MM.1S (cell line): ENCODE results near the gene TGFB1.

Experiments used
- DNase-seq: peaks from one replicate; pipeline ENCODE4 v3.0.0-alpha.2; 2015
- H2AFZ ChIP-seq: fragments of 300-600 bp; sonication (generic); 2 replicates; pipeline ENCODE4 v1.6.0; 2016; ENCODE audit warnings: antibody characterized with exemption, low read length
- H3F3A ChIP-seq: fragments of 300-600 bp; sonication (generic); 2 replicates; pipeline ENCODE4 v1.6.1; 2016; ENCODE audit warnings: mild to moderate bottlenecking, antibody characterized with exemption, low read length, moderate library complexity, mixed read lengths; ENCODE audit not compliant: insufficient read depth
- H3K27ac ChIP-seq: fragments of 300-600 bp; sonication (generic); 2 replicates; pipeline ENCODE4 v1.5.1; 2016; ENCODE audit warnings: mild to moderate bottlenecking, low read length
- H3K27me3 ChIP-seq: fragments of 300-600 bp; sonication (generic); replicated peaks from 2 replicates; pipeline ENCODE4 v1.6.0; 2016; ENCODE audit warnings: low read length; ENCODE audit not compliant: insufficient read depth
- H3K36me3 ChIP-seq: fragments of 300-600 bp; sonication (generic); replicated peaks from 2 replicates; pipeline ENCODE4 v1.6.1; 2016; ENCODE audit warnings: mild to moderate bottlenecking, low read length, mixed read lengths; ENCODE audit not compliant: insufficient read depth
- H3K4me1 ChIP-seq: fragments of 300-600 bp; sonication (generic); 2 replicates; pipeline ENCODE4 v1.6.1; 2016; ENCODE audit warnings: low read length, mixed read lengths
- H3K4me2 ChIP-seq: fragments of 300-600 bp; sonication (generic); 2 replicates; pipeline ENCODE4 v1.6.0; 2016; ENCODE audit warnings: low read depth, low read length
- H3K4me3 ChIP-seq: fragments of 300-600 bp; sonication (generic); 2 replicates; pipeline ENCODE4 v1.5.1; 2016; ENCODE audit warnings: low read length, mixed read lengths
- H3K79me2 ChIP-seq: fragments of 300-600 bp; sonication (generic); 2 replicates; pipeline ENCODE4 v1.6.1; 2016; ENCODE audit warnings: mixed run types, low read length, mixed read lengths
- H3K9ac ChIP-seq: fragments of 300-600 bp; sonication (generic); 2 replicates; pipeline ENCODE4 v1.6.1; 2016; ENCODE audit warnings: low read length, mixed read lengths
- H3K9me2 ChIP-seq: fragments of 300-600 bp; sonication (generic); replicated peaks from 2 replicates; pipeline ENCODE4 v1.6.1; 2016; ENCODE audit warnings: mild to moderate bottlenecking, low read length, mixed read lengths; ENCODE audit not compliant: insufficient read depth
- H3K9me3 ChIP-seq: fragments of 300-600 bp; sonication (generic); replicated peaks from 2 replicates; pipeline ENCODE4 v1.6.1; 2016; ENCODE audit warnings: mild to moderate bottlenecking, low read length, mixed read lengths; ENCODE audit not compliant: insufficient read depth
- H4K20me1 ChIP-seq: fragments of 300-600 bp; sonication (generic); 2 replicates; pipeline ENCODE4 v1.6.1; 2016; ENCODE audit warnings: mild to moderate bottlenecking, low read length, moderate library complexity, mixed read lengths; ENCODE audit not compliant: insufficient read depth
- CTCF ChIP-seq: fragments of 300-600 bp; sonication (generic); IDR thresholded peaks from 2 replicates; pipeline ENCODE4 v1.5.1; 2016; ENCODE audit warnings: antibody characterized with exemption, low read length, mixed read lengths
- EZH2 ChIP-seq: fragments of 300-600 bp; sonication (generic); optimal IDR thresholded peaks from 2 replicates; pipeline ENCODE3; 2017; ENCODE audit warnings: low read depth, mild to moderate bottlenecking, antibody characterized with exemption, low read length, mixed read lengths
- EZH2phosphoT487 ChIP-seq: fragments of 300-600 bp; sonication (generic); IDR thresholded peaks from 2 replicates; pipeline ENCODE4 v1.6.1; 2018; ENCODE audit warnings: antibody characterized with exemption, low read length

TGFB1 gene

GRCh38 chr19:41327076-41327575 lies 26.6 kb downstream of the TGFB1 start:
- H3K36me3 ChIP-seq, result no peaks in the 10 kb centered on the region
- no peaks in the 10 kb centered on the region for H3K9me3 ChIP-seq
- peaks cover 28% of the 10 kb centered on the region for H3F3A ChIP-seq
- peak overlapping the region; percentile 60 for H3K4me3 ChIP-seq
- peak overlapping the region; percentile 75 for H3K27ac ChIP-seq
- TF ChIP-seq CTCF, result no peak
- TF ChIP-seq EZH2phosphoT487, result no peak
- TF ChIP-seq EZH2, result no peak
- no peaks in the 10 kb centered on the region for H3K9me2 ChIP-seq
- peak overlapping the region; percentile 32 for H2AFZ ChIP-seq
- H3K9ac ChIP-seq, result peak overlapping the region; percentile 73
- H3K27me3 ChIP-seq, result no peaks in the 10 kb centered on the region
- peak overlapping the region; percentile 93 for H3K4me2 ChIP-seq
- DNase-seq, result peak; percentile 37
- H3K79me2 ChIP-seq, result peaks cover 3% of the 10 kb centered on the region; the same call in 1 of the 2 replicates
- no peaks in the 10 kb centered on the region for H4K20me1 ChIP-seq
- H3K4me1 ChIP-seq, result peaks cover 18% of the 10 kb centered on the region

- peaks cover 18% of the 10 kb centered on the region for H3K4me1 ChIP-seq
- H3F3A ChIP-seq, result peaks cover 28% of the 10 kb centered on the region
- H2AFZ ChIP-seq, result no peak overlapping the region
- no peak for TF ChIP-seq EZH2phosphoT487
- TF ChIP-seq CTCF, result no peak
- no peak for TF ChIP-seq EZH2
- H3K9ac ChIP-seq, result no peak overlapping the region
- no peak overlapping the region for H3K27ac ChIP-seq
- H3K79me2 ChIP-seq, result peaks cover 3% of the 10 kb centered on the region; the same call in 1 of the 2 replicates
- no peaks in the 10 kb centered on the region for H3K27me3 ChIP-seq
- DNase-seq, result no peak
- no peak overlapping the region for H3K4me3 ChIP-seq
- H3K4me2 ChIP-seq, result no peak overlapping the region; the same call in 1 of the 2 replicates
- H3K9me2 ChIP-seq, result no peaks in the 10 kb centered on the region
- no peaks in the 10 kb centered on the region for H3K36me3 ChIP-seq
- H3K9me3 ChIP-seq, result no peaks in the 10 kb centered on the region
- no peaks in the 10 kb centered on the region for H4K20me1 ChIP-seq
These were observed 27.6 kb downstream of the TGFB1 start for GRCh38 chr19:41325947-41326706.

GRCh38 chr19:41325640-41325946 lies 28.1 kb downstream of the TGFB1 start:
- no peak overlapping the region for H3K4me2 ChIP-seq
- H3K27ac ChIP-seq, result no peak overlapping the region
- H2AFZ ChIP-seq, result no peak overlapping the region
- TF ChIP-seq EZH2phosphoT487 (no peak), EZH2 (no peak), CTCF (no peak)
- H3F3A ChIP-seq, result peaks cover 28% of the 10 kb centered on the region
- peaks cover 3% of the 10 kb centered on the region; the same call in 1 of the 2 replicates for H3K79me2 ChIP-seq
- H3K9ac ChIP-seq, result no peak overlapping the region
- no peaks in the 10 kb centered on the region for H4K20me1 ChIP-seq
- H3K9me3 ChIP-seq, result no peaks in the 10 kb centered on the region
- no peak for DNase-seq
- H3K4me3 ChIP-seq, result no peak overlapping the region
- peaks cover 18% of the 10 kb centered on the region for H3K4me1 ChIP-seq
- no peaks in the 10 kb centered on the region for H3K27me3 ChIP-seq
- no peaks in the 10 kb centered on the region for H3K36me3 ChIP-seq
- H3K9me2 ChIP-seq, result no peaks in the 10 kb centered on the region
